GM15510 (cell line): ENCODE measurements around the gene WRAP73.

Experiments used
- POLR2A ChIP-seq: IDR thresholded peaks from 3 replicates; pipeline ENCODE4 v1.6.1; 2011; ENCODE audit warnings: borderline replicate concordance; ENCODE audit not compliant: insufficient read length; ENCODE audit errors: extremely low read depth

WRAP73 gene

GRCh38 chr1:3608154-3608553 lies 41.7 kb downstream of the WRAP73 start:
- no peak for TF ChIP-seq POLR2A

GRCh38 chr1:3607703-3608065 lies 42.2 kb downstream of the WRAP73 start:
- TF ChIP-seq POLR2A, result no peak

- TF ChIP-seq POLR2A, result no peak
Observed at GRCh38 chr1:3606779-3607702, 42.9 kb downstream of the WRAP73 start.

GRCh38 chr1:3604997-3605823 lies 44.7 kb downstream of the WRAP73 start:
- no peak for TF ChIP-seq POLR2A

GRCh38 chr1:3604468-3604974 lies 45.4 kb downstream of the WRAP73 start:
- no peak for TF ChIP-seq POLR2A

- no peak for TF ChIP-seq POLR2A
Observed at GRCh38 chr1:3603571-3604467, 46.1 kb downstream of the WRAP73 start.

- TF ChIP-seq POLR2A, result no peak
Observed at GRCh38 chr1:3603156-3603555, 46.7 kb downstream of the WRAP73 start.

GRCh38 chr1:3602375-3602774 lies 47.5 kb downstream of the WRAP73 start:
- no peak for TF ChIP-seq POLR2A

- TF ChIP-seq POLR2A, result no peak
Observed at GRCh38 chr1:3601743-3602142, 48.2 kb downstream of the WRAP73 start.

- TF ChIP-seq POLR2A, result no peak
Observed at GRCh38 chr1:3600354-3600753, 49.5 kb downstream of the WRAP73 start.

GRCh38 chr1:3599816-3600215 lies 50.1 kb downstream of the WRAP73 start:
- TF ChIP-seq POLR2A, result no peak

GRCh38 chr1:3599286-3599811 lies 50.6 kb downstream of the WRAP73 start:
- TF ChIP-seq POLR2A, result no peak

GRCh38 chr1:3598522-3599285 lies 51.2 kb downstream of the WRAP73 start:
- no peak for TF ChIP-seq POLR2A
